GM10248 (cell line): ENCODE data around the gene PLXNB2.

Experiments used
- CTCF ChIA-PET: fragments of 300-600 bp; sonication (Branson Sonifier 250); formaldehyde crosslinking; extraction: SDS; loops from one replicate; lab custom pipeline; 2021; ENCODE audit warnings: antibody characterized with exemption; lab: Yijun Ruan, JAX
- POLR2A ChIA-PET: fragments of 350-650 bp; sonication (Branson Sonifier 250); formaldehyde crosslinking; extraction: SDS; loops from one replicate; lab custom pipeline; 2020; ENCODE audit warnings: antibody characterized with exemption; lab: Yijun Ruan, JAX
- DNase-seq: peaks from one replicate; pipeline ENCODE4 v3.0.0; 2012; ENCODE audit errors: extremely low spot score
- CTCF ChIP-seq: IDR thresholded peaks from 2 replicates; pipeline ENCODE4 v1.5.1; 2012; ENCODE audit warnings: mild to moderate bottlenecking, low read depth; ENCODE audit errors: extremely low read depth, missing control alignments, control extremely low read depth

Gene PLXNB2

GRCh38 chr22:50246242-50247175 lies 60.9 kb downstream of the PLXNB2 start:
- TF ChIP-seq CTCF = no peak
- DNase-seq = no peak
- CTCF ChIA-PET = interaction anchor here (1.5 to 3.6 kb wide), 2 partner anchors 30 to 374 kb away, joined by 3 to 13 read pairs; no protein-coding TSS in a partner anchor
- POLR2A ChIA-PET = no interaction called here

GRCh38 chr22:50245214-50246072 lies 62.0 kb downstream of the PLXNB2 start:
- DNase-seq = no peak
- ChIA-PET POLR2A (no interaction called here), CTCF (interaction anchor here (1.5 to 3.6 kb wide), 2 partner anchors 31 to 375 kb away, joined by 3 to 13 read pairs; no protein-coding TSS in a partner anchor)
- TF ChIP-seq CTCF = no peak

- peak; percentile 94 for DNase-seq
- ChIA-PET POLR2A (interaction anchor here (0.7 kb wide), 1 partner anchor 9 kb away, joined by 3 read pairs; no protein-coding TSS in a partner anchor), CTCF (interaction anchor here (0.9 to 3.6 kb wide), 14 partner anchors 14 to 447 kb away, joined by 3 to 13 read pairs (median 3); no protein-coding TSS in a partner anchor)
- TF ChIP-seq CTCF = no peak
These were observed 62.8 kb downstream of the PLXNB2 start, which contains the start of gene TUBGCP6 for GRCh38 chr22:50244420-50245213. Gene TUBGCP6 (minus strand): TSS chr22:50245023. CDS start chr22:50244459, 564 bp downstream.

- DNase-seq = no peak
- no peak for TF ChIP-seq CTCF
- POLR2A ChIA-PET = interaction anchor here (0.7 kb wide), 1 partner anchor 8 kb away, joined by 3 read pairs; no protein-coding TSS in a partner anchor
- CTCF ChIA-PET = interaction anchor here (0.9 to 3.6 kb wide), 14 partner anchors 13 to 448 kb away, joined by 3 to 13 read pairs (median 3); no protein-coding TSS in a partner anchor
These were observed 63.6 kb downstream of the PLXNB2 start for GRCh38 chr22:50243685-50244419.

- POLR2A ChIA-PET = interaction anchor here (0.6 kb wide), 1 partner anchor 265 kb away, joined by 3 read pairs; the partner anchor contains the start of genes LMF2 and NCAPH2
- no peak for DNase-seq
- CTCF ChIA-PET = interaction anchor here (0.6 to 3.0 kb wide), 15 partner anchors 8 to 379 kb away, joined by 3 to 23 read pairs (median 3); partner anchors contain the start of genes HDAC10 and SCO2
These were observed 65.0 kb downstream of the PLXNB2 start for GRCh38 chr22:50242406-50242949.

More at GRCh38 chr22:50242406-50242949, 65.0 kb downstream of the PLXNB2 start:
- TF ChIP-seq CTCF = no peak
